Right lobe of liver (tissue), 6 donors: Measurements from ENCODE around the gene AIFM3. TPM values are rescaled to one million over a fixed set of nuclear protein-coding genes. Genes with fewer than 3 reads are reported as not detected.
A peak's percentile ranks its signal among the peaks of the same experiment; 100 is the strongest.
"Not testable (repeated sequence)": the region's sequence is repeated elsewhere in the genome, so short reads cannot be mapped to it uniquely, and the experiment has no call there.

ENCODE experiments used
- ATAC-seq, 4 donors: fragments of 200-7000 bp; cut with Tn5 transposase; one replicate each; pipeline ENCODE4 v1.9.1; 2020; ENCODE audit warnings: mild to moderate bottlenecking in 4 of 4, moderate library complexity in 4 of 4
- DNase-seq, 3 donors: peaks; one replicate each; pipeline ENCODE4 v3.0.0-alpha.2; 2020
- H3K27ac ChIP-seq, 3 donors: fragments of 200-600 bp; one replicate each; pipeline ENCODE4 v1.8.0; 2022
- H3K27me3 ChIP-seq, 2 donors: fragments of 200-600 bp; one replicate each; pipeline ENCODE4 v1.8.0; 2022
- H3K36me3 ChIP-seq, 4 donors: fragments of 200-600 bp; sonication (generic) in 1 of 4; one replicate each; pipeline versions ENCODE4 v1.5.1 to v1.8.0; 2017 to 2022; ENCODE audit warnings: control low read depth in 1 of 4
- H3K4me1 ChIP-seq, 4 donors: fragments of 200-600 bp; sonication (generic) in 1 of 4; one replicate each; pipeline versions ENCODE4 v1.5.1 to v1.8.0; 2017 to 2022; ENCODE audit warnings: control low read depth in 1 of 4
- H3K4me3 ChIP-seq, 3 donors: fragments of 200-600 bp; one replicate each; pipeline ENCODE4 v1.8.0; 2022
- H3K9me3 ChIP-seq, 4 donors: fragments of 200-600 bp; sonication (generic) in 1 of 4; one replicate each; pipeline versions ENCODE4 v1.5.1 to v1.8.0; 2017 to 2022; ENCODE audit warnings: control low read depth in 1 of 4
- POLR2A ChIP-seq: fragments of 450-650 bp; IDR thresholded peaks from one replicate; pipeline ENCODE4 v1.6.1; 2017; ENCODE audit warnings: antibody characterized with exemption, mild to moderate bottlenecking
- WGBS: methylation state at CpG from one replicate; pipeline ENCODE4 v1.1.6; 2018; ENCODE audit warnings: low coverage, low lambda C conversion rate; ENCODE audit not compliant: insufficient coverage; ENCODE audit errors: missing lambda C conversion rate; 5-methylcytosine and 5-hydroxymethylcytosine counted together
- intact Hi-C, 2 donors: fragments of 100-400 bp; cut with DNase I; formaldehyde crosslinking; loops; one replicate each; pipeline versions ENCODE4 v1.11.2 to v1.14.1; 2022
- total RNA-seq, 6 experiments: library from RNA; depleted of rRNA in 2 of 6; stranded (reverse); fragments of >200 nt in 2 of 6; fragmentation: NEBNext Ultra II Directional in 3 of 6; extraction: Animal tissue kit (Norgen Biotek cat#: 25700) in 3 of 6; gene quantifications; one replicate each; pipeline versions ENCODE4 v1.1.0 to v1.2.4, GENCODE V29; 2016 to 2023
- TF ChIP-seq, protein P1 (sequence below), 4 donors: fragments of 200-600 bp in 3 of 4; fragments of 450-650 bp in 1 of 4; IDR thresholded peaks; one replicate each; pipeline versions ENCODE4 v1.5.1 to v1.8.0; 2016 to 2022; ENCODE audit warnings: antibody characterized with exemption in 4 of 4, mild to moderate bottlenecking in 2 of 4
- donor health status: DM: no; HTN: yes; CAD: no.
- donor health status: DM: no; HTN: no; CAD: no.
- donor health status: DM: no; HTN: no; CAD: no.
- donor health status: DM: no; HTN: yes; CAD: no.
- donor health status: DM: no; HTN: yes; CAD: no.

AIFM3 gene
- total RNA-seq, 6 experiments from 2014 or later = 0.37 to 1.4 (median 1.0) TPM

DNA sequence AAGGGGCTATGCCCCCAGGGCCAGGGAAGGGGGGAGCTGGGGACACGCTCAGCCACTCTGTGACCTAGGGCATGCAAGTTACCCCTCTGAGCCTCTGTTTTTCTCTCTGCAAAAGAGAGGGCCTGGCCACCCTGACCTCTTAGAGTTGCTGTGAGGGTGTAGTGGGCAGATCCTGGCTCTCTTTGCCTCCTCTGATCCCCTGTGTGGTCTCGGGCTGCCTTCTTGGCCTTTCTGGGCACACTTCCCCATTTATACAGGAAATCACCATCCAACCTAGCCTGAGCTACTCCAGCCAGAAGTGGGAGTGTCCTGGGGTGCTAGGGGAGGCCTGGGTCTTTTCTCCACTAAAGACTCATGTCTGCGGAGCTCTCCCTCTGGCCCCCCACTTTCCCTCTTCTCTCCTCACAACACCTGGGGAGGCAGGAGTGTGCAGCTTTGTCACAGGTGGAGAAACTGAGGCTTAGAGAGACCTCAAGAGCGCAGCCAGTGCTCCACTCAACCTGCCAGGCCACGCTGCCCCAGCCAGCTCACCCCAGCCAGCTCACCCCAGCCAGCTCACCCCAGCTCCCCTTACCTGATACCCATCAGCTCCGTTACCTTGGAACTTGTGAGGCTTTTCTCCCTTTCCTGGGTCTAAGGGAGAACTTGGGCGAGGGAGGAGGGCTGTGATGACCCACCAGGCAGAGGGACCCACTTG is 1.4 kb downstream of the AIFM3 start:
- no peak for DNase-seq

GRCh38 chr22:20970939-20971657 is 4.0 kb downstream of the AIFM3 start:
- no peak overlapping the region for H3K4me3 ChIP-seq
- no peaks in the 10 kb centered on the region for H3K4me1 ChIP-seq
- no peak for ATAC-seq
- no peaks in the 10 kb centered on the region for H3K9me3 ChIP-seq
- no peaks in the 10 kb centered on the region for H3K27me3 ChIP-seq
- 73% methylated on average over 3 of the region's 4 CpGs for WGBS
- H3K36me3 ChIP-seq = no peaks in the 10 kb centered on the region
- DNase-seq = no peak
- intact Hi-C loops = no loop called here
- no peak overlapping the region for H3K27ac ChIP-seq
- TF ChIP-seq, protein P1, sequence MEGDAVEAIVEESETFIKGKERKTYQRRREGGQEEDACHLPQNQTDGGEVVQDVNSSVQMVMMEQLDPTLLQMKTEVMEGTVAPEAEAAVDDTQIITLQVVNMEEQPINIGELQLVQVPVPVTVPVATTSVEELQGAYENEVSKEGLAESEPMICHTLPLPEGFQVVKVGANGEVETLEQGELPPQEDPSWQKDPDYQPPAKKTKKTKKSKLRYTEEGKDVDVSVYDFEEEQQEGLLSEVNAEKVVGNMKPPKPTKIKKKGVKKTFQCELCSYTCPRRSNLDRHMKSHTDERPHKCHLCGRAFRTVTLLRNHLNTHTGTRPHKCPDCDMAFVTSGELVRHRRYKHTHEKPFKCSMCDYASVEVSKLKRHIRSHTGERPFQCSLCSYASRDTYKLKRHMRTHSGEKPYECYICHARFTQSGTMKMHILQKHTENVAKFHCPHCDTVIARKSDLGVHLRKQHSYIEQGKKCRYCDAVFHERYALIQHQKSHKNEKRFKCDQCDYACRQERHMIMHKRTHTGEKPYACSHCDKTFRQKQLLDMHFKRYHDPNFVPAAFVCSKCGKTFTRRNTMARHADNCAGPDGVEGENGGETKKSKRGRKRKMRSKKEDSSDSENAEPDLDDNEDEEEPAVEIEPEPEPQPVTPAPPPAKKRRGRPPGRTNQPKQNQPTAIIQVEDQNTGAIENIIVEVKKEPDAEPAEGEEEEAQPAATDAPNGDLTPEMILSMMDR (IDR thresholded peaks at IDR 0.05) = no peak
- no peak for TF ChIP-seq POLR2A

More for the DNA sequence above, 1.4 kb downstream of the AIFM3 start:
- H3K4me1 ChIP-seq = peaks cover 0 to 5% (median 0%) of the 10 kb centered on the region in 4 donors
- no peaks in the 10 kb centered on the region for H3K36me3 ChIP-seq
- no peaks in the 10 kb centered on the region for H3K27me3 ChIP-seq
- 100% methylated on average over 1 of the region's 7 CpGs for WGBS
- H3K4me3 ChIP-seq = no peak overlapping the region
- no peak overlapping the region for H3K27ac ChIP-seq
- intact Hi-C loops = no loop called here
- H3K9me3 ChIP-seq = no peaks in the 10 kb centered on the region
- no peak for TF ChIP-seq POLR2A
- peak in 3 of 4 donors; percentile 18 to 48 (median 23) for ATAC-seq

DNA sequence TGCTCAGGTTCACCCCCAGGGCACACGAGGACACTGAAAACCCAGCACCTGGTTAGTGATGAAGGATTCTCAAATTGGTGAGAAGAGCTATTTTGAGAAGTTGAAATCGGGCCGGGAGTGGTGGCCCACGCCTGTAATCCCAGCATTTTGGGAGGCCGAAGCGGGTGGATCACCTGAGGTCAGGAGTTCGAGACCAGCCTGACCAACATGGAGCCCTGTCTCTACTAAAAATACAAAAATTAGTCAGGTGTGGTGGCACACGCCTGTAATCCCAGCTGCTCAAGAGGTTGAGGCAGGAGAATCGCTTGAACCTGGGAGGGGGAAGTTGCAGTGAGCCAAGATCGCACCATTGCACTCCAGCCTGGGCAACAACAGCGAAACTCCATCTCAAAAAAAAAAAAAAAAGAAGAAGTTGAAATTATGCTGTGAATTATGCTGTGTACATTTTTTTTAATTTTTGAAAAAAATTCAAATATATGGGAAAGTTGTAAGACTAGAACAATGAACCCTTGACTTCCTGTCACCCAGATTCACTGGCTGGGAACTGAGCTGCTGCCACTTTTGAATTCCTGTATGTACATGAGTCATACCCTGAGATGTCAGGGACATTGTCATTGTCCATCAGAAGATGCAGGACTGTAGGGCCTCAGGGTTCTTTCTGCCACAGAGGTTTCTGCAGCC is 5.1 kb downstream of the AIFM3 start:
- H3K9me3 ChIP-seq, H3K27ac ChIP-seq, DNase-seq, H3K4me1 ChIP-seq, H3K27me3 ChIP-seq, intact Hi-C loops, H3K4me3 ChIP-seq, H3K36me3 ChIP-seq: not testable (repeated sequence)
- WGBS = 70% methylated on average over 11 of the region's 11 CpGs
- peak in 3 of 4 donors; percentile 6 to 67 (median 34) for ATAC-seq

DNA sequence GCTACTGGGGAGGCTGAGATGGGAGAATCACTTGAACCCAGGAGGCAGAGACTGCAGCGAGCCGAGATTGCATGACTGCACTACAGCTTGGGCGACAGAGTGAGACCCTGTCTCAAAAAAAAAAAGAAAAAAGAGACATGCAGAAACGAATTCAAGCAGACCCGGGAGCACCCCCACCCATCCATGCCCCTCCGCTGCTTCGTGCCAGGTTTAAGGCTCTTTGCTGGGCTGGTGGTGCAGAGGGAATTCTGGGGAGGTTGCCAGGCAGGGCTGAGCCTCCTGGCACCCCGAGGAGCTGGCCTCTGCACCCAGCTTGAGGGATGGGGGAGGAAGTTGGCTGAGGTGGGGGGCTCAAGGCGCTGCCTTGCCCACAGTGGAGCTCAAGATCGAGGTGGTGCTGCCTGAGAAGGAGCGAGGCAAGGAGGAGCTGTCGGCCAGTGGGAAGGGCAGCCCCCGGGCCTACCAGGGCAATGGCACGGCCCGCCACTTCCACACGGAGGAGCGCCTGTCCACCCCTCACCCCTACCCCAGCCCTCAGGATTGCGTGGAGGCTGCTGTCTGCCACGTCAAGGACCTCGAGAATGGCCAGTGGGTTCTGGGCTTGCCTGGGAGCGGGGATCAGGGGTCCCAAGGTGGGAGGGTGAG is 6.0 kb downstream of the AIFM3 start:
- Histone ChIP-seq H3K27me3 (no peaks in the 10 kb centered on the region), H3K27ac (no peak overlapping the region), H3K4me3 (no peak overlapping the region), H3K36me3 (no peaks in the 10 kb centered on the region), H3K9me3 (no peaks in the 10 kb centered on the region), H3K4me1 (no peaks in the 10 kb centered on the region)
- 64% methylated on average over 7 of the region's 21 CpGs for WGBS
- TF ChIP-seq, protein P1 (IDR thresholded peaks at IDR 0.05) = no peak
- TF ChIP-seq POLR2A = no peak
- ATAC-seq (no peak), DNase-seq (no peak)
- intact Hi-C loops = no loop called here

GRCh38 chr22:20973634-20974286 is 6.7 kb downstream of the AIFM3 start:
- intact Hi-C loops = no loop called here
- Histone ChIP-seq H3K36me3 (no peaks in the 10 kb centered on the region), H3K9me3 (no peaks in the 10 kb centered on the region), H3K27me3 (no peaks in the 10 kb centered on the region), H3K4me3 (no peak overlapping the region), H3K27ac (no peak overlapping the region), H3K4me1 (no peaks in the 10 kb centered on the region)
- DNase-seq = no peak
- 68% methylated on average over 9 of the region's 21 CpGs for WGBS
- ATAC-seq = no peak
- TF ChIP-seq, protein P1 (IDR thresholded peaks at IDR 0.05) = no peak
- no peak for TF ChIP-seq POLR2A
